Measurements from ENCODE around the gene ITPR2.
"Not testable (repeated sequence)": the region's sequence is repeated elsewhere in the genome, so short reads cannot be mapped to it uniquely, and the experiment has no call there.

The ITPR2 gene

DNA sequence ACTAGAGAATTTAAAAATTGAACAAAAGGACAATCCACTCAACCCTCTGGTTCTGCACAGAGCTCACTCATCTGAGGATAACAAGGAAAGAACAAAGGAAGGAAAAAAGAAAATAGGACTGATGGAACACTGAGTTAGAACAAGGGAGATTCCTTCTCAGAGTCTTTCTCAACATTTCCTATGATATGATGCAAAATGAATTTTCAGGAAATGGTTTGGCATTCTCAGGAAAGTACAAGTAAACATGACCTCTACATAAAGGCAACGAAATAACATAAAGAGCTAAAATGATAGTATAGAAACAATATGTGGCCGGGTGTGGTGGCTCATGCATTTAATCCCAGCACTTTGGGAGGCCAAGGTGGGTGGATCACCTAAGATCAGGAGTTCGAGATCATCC lies 135.8 kb downstream of the ITPR2 start:
- no peak for DNase-seq

- no peak for DNase-seq
Measured at GRCh38 chr12:26696613-26697092, 136.3 kb downstream of the ITPR2 start.

- no peak for DNase-seq
Measured at GRCh38 chr12:26696048-26696612, 136.9 kb downstream of the ITPR2 start.

- DNase-seq: no peak
Measured at GRCh38 chr12:26694402-26694801, 138.6 kb downstream of the ITPR2 start.

DNA sequence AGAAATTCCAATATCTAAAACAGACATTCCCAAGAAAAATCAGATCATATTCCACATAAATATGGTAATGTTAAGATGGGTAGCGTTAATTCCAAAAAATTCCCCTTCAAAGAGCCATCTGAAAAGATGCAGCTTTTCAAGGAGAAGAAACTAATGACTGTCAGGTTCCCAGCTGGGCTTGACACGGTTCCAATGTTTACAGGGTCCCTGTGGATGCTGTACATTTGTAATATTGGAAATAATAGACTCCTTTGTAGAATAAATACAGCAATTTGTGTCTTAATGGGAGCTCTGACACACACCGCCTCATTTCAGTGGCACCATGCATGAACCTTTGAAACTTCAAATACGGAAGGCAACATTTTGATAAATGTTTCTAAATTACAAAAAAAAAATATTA lies 140.6 kb downstream of the ITPR2 start:
- DNase-seq: no peak

DNA sequence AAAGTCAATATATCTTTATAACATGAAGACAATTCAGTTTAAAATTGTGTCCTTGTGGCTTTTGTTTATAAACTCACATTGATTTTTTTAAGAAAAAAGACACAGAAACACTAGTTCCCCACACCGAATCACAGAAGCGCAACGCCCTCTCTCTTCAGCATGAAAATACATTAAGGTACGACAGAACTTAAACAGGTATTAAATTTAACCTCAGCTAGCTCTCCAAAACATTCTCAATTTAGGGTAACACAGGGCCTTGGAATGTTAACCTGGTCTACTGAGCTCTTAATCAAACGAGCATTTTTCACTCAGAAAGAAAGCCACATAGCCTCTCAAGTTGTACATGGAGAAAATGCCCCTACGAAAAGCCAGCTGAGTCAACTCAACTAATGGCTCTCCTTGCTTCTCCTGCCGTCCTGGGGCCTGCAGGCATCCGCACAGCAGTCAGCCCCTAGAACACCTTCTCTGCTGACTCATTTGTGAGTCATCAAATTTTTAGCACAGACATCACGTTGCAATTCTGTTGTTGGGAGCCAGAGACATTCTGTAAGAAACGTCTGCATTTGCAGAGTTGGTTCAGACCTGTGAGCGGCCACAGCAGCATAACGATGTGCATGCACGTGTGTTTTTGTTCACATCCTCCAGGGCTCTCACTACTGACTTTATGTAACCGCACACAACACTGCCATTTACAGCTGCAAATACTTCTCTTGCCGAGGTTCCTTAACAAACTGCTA lies 141.6 kb downstream of the ITPR2 start:
- no peak for DNase-seq

DNA sequence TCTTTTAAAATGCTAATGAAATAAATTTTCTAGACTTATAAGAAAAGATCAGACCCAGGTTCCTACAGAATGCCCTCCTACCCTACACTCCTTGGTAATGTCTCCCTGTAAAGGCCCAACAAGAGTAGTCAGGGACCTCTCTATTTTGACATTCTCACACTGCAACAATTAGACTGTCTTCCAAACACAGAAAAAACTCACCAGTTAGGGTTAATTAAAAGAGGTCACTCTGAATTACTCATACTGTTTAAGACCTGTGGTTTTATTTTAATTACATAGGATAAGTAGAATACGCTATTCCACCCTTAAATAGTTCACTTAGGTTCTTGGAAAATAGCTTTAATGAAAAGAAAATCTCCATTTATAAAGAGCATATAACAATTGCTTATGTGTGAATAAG lies 142.4 kb downstream of the ITPR2 start:
- DNase-seq: no peak

- no peak for DNase-seq
Measured at GRCh38 chr12:26689281-26689841, 143.6 kb downstream of the ITPR2 start.

DNA sequence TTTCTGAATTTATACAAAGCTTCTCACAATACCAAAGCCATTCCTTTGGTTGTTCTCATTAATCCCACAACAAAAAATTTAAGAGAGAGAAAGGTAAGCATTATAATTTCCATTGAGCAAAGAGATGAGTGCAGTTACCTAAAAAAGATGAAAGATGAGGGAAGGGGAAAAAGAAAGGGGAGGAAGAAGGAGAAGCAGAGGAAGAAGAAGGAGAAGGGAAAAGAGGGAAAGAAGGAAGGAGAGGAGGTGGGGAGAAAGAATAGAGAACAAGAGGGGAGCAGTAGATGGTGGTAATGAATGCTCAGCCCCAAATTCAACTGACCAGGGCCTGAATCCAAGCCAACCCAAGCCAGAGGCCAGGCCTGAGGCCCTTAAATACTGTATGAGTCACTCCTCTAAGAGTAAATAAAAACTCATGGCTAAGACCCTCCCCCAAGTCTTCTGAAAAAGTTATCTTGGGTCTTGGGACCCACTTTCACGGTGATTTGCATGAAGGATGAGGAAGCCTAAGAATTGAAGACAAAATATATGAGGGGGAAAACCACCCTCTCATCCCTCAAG lies 144.6 kb downstream of the ITPR2 start:
- DNase-seq: no peak

- no peak for DNase-seq
Measured at GRCh38 chr12:26686408-26686807, 146.6 kb downstream of the ITPR2 start.

- DNase-seq: no peak
Measured at GRCh38 chr12:26684101-26684500, 148.9 kb downstream of the ITPR2 start.

GRCh38 chr12:26683443-26683842 lies 149.6 kb downstream of the ITPR2 start:
- DNase-seq: no peak

- DNase-seq: no peak
Measured at GRCh38 chr12:26680727-26681455, 152.1 kb downstream of the ITPR2 start.

DNA sequence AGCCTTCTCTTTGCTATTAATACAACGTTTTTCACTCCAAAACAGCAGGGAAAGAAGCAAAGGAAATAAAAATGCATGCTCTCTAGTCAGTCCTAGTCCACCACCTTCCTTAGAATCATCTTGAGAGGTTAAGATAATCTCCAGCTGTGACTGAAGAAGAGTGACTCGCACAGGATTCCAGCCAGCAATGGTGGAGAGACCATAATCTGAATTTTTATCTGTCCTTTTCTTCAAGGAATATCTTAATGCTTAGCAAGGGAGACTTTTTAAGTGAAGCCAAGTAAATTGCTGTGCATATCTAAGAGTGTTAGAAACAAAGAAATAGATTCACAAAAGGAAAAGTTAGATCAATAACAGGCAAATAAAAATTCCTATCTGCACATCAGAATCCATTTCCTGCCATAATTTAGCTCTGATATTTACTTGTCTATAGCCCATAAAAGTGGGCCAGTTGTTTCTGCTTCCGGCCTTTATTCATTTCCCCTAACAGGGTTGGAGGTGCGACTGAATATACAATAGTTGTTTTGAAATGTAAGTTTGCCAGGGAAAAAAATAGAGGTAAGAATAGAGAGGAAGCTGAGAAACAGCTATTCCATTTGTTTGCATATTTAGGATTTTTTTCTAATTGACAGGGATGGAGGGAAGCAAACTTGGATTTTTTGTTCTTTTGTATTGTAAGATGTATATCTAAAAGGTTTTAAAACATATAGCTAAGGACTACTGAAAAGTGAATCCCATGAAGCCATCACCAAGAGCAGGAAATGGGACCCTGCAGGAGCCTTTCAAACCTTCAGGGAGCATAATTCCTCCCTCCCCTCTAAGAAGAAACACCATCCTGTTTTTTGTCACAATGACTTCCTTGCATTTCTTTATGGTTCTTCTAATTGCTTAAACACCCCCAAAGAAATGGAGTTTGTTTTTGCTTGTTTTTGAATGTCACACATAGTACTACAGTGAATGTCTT lies 154.0 kb downstream of the ITPR2 start:
- no peak for DNase-seq

DNA sequence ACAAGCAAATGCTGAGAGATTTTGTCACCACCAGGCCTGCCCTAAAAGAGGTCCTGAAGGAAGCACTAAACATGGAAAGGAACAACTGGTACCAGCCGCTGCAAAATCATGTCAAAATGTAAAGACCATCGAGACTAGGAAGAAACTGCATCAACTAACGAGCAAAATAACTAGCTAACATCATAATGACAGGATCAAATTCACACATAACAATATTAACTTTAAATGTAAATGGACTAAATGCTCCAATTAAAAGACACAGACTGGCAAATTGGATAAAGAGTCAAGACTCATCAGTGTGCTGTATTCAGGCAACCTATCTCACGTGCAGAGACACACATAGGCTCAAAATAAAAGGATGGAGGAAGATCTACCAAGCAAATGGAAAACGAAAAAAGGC lies 161.5 kb downstream of the ITPR2 start:
- not testable (repeated sequence) for DNase-seq

DNA sequence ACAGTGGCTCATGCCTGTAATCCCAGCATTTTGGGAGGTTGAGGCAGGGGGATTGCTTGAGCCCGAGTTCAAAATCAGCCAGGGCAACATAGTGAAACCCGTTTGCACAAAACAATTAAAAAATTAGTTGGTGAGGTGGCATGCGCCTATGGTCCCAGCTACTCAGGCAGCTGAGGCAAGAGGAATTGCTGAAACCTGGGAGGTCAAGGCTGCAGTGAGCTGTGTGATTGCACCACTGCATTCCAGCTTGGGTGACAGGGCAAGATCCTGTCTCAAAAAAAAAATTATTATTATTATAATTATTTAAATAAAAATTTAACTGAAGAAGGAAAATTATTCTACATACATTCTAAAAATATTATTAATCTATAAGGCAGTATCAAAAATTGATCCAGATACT lies 164.1 kb downstream of the ITPR2 start:
- no peak for DNase-seq

DNA sequence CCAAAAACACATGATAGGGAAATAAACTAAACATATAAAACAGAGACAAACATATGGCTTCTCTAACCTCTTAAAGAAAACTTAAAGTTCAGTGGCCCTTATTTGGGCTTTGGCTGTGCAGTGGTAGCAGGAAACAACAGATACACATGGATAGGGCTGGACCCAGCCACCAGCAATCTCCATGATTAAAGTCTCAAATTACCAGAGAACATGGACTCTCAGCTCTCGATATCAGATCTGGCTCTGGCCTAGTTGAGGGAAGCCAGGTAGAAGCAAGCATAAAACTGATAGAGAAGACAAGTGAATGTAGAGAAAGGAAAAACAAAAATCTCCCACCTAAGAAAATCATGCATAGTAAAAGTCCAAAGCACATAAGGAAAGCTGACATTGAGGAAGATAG lies 164.8 kb downstream of the ITPR2 start:
- no peak for DNase-seq

DNA sequence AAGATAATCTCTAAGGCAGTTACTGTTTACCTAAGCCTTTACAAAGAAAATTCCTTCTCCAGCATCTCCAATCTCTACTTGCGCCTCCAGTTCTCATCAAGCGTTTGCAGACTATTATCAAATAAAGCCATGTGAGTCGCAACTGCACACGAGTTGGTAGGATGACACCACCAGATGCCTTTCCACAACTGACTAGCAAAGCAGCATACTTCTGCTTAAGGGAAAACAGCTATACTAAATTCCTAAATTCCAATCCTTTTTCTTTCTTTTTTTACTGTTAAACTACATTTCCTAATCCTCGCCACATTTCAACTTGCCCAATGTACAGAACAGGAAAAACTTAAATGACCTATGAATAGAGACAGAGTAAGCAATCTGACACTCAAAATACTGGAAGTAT lies 166.7 kb downstream of the ITPR2 start:
- no peak for DNase-seq

GRCh38 chr12:26661399-26661798 lies 171.6 kb downstream of the ITPR2 start:
- no peak for DNase-seq

DNA sequence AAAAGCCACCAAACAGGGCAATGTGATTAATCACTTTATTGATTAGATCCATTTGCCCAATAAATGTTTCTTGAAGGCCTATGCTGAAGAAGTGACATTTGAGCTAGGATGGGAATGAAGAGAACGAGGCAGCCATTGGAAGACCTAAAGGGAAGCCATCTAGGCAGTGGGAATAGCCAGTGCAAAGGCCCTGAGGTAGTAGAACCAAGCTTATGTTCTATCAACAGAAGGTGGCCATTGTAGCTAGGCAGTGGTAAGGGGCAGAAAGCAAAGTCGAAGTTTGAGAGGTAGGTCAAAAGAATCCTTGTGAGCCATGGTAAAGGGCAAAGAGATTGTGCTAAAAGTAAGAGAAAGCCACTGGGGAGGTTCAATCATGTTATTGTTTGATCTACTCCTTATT lies 173.1 kb downstream of the ITPR2 start:
- no peak for DNase-seq

DNA sequence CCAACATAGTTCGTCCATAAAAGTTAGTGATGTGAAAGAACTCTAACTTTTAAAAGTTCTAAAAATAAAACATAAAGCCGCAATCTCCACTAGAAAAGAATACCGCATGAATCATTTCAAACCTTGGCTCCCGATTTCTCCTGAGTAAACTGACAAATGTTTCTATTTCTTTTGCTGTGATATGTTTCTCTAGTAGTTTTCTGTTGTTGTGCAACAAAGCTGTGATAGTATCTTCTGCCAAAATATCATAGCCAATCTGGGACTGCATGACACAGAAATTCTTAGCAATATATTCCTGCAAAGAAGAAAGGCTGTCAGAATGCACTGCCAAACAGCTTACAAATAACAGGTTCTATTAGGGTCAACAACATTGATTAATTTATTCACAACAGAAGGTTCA lies 174.0 kb downstream of the ITPR2 start:
- no peak for DNase-seq

DNA sequence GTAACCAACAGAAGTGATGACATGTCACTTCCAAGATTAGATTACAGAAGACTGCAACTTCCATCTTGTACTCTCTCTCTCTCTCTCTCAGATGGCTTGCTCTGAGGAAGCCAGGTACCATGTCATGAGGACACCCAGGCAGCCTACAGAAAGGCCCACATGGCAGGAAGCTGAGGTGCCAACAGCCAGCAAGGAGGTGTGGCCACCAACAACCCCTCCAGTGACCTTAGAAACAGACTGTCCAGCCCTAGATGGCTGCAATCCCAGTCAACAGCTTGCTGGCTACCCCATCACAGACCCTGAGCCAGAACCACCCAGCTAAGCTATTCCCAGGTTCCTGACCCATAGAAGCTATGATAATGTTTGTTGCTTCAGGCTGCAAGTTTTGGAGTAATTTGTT lies 178.4 kb downstream of the ITPR2 start:
- DNase-seq: no peak
